Measurements from ENCODE around the gene LONRF2. TPM values are rescaled to one million over a fixed set of nuclear protein-coding genes. Genes with fewer than 3 reads are reported as not detected.
"Not testable (repeated sequence)": the region's sequence is repeated elsewhere in the genome, so short reads cannot be mapped to it uniquely, and the experiment has no call there.

The LONRF2 gene
- total RNA-seq, 1 experiment from 2014 or later, result 1.6 TPM

DNA sequence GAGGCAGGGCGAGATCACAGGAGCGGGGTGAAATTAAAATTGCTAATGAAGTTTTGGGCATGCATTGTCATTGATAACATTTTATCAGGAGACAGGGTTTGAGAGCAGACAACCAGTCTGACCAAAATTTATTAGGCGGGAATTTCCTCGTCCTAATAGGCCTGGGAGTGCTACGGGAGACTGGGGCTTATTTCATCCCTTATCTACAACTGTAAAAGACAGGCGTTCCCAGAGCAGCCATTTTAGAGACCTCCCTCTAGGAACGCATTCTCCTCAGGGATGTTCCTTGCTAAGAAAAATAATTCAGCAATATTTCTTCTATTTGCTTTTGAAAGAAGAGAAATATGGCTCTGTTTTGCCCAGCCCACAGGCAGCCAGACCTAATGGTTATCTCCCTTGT, 40.0 kb upstream of the LONRF2 start:
- H3K27ac ChIP-seq (ENCODE audit: low read depth, low read length); H3K9me3 ChIP-seq (ENCODE audit: control insufficient read depth in 1 of 2, insufficient read depth in 1 of 2, low read depth in 1 of 2, low read length in 2 of 2); ATAC-seq; H3K79me2 ChIP-seq (ENCODE audit: insufficient read depth, low read length); H3K9ac ChIP-seq (ENCODE audit: low read length); H4K20me1 ChIP-seq (ENCODE audit: insufficient read depth); H3K36me3 ChIP-seq (ENCODE audit: control insufficient read depth in 1 of 2, insufficient read depth in 2 of 2, low read length in 2 of 2); CTCF ChIA-PET; intact Hi-C loops (cut with micrococcal nuclease); H3K9me2 ChIP-seq (ENCODE audit: insufficient read depth); BruUV-seq (replicated peaks); H3K4me3 ChIP-seq (replicated peaks in 1 of 2; ENCODE audit: low read depth in 1 of 2, low read length in 2 of 2); POLR2A ChIA-PET; H3K27me3 ChIP-seq (ENCODE audit: insufficient read depth, low read length); H2AFZ ChIP-seq (ENCODE audit: low read depth, low read length, poor library complexity, severe bottlenecking); H3K4me2 ChIP-seq (ENCODE audit: low read length); DNase-seq (ENCODE audit: low read depth, low spot score); RAD21 ChIA-PET (ENCODE audit: low non-redundant PET in 1 of 2, low total read pairs in 2 of 2, uncharacterized antibody in 2 of 2, unreplicated experiment in 2 of 2): not testable (repeated sequence)
- peak; percentile 81; the same call in 1 of the 2 replicates for TF ChIP-seq CBX3 (IDR thresholded peaks at IDR 0.05; ENCODE audit: low read depth)
- peaks cover 0 to 11% of the 10 kb centered on the region in 2 experiments; a peak in 3 of 4 replicates for H3K4me1 ChIP-seq (ENCODE audit: control insufficient read depth in 1 of 2, insufficient read depth in 2 of 2, low read length in 2 of 2)

DNA sequence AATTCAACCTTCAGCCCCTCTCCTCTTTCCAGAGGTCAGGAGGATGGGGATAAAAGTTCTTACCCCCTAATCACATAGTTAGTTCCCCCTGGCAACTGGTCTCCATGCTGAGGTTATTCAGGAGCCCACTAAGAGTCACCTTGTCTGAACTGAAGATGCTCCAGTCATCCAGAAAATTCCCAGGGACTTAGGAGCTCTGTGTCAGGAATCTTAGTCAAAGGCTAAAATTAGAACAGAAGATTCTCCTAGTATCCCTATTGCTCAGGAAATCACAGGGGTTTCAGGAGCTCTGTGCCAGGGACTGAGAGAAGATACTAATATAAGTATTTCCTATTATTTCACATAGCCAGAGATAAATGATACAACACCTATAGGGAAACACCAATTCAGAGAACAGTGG, 37.3 kb upstream of the LONRF2 start:
- Histone ChIP-seq H3K9me2 (ENCODE audit: insufficient read depth) (no peaks in the 10 kb centered on the region), H3K9me3 (ENCODE audit: control insufficient read depth in 1 of 2, insufficient read depth in 1 of 2, low read depth in 1 of 2, low read length in 2 of 2) (no peaks in the 10 kb centered on the region), H4K20me1 (ENCODE audit: insufficient read depth) (no peaks in the 10 kb centered on the region), H3K79me2 (ENCODE audit: insufficient read depth, low read length) (no peaks in the 10 kb centered on the region), H3K9ac (ENCODE audit: low read length) (no peak overlapping the region), H3K4me2 (ENCODE audit: low read length) (no peak overlapping the region), H3K4me1 (ENCODE audit: control insufficient read depth in 1 of 2, insufficient read depth in 2 of 2, low read length in 2 of 2) (no peaks in the 10 kb centered on the region), H2AFZ (ENCODE audit: low read depth, low read length, poor library complexity, severe bottlenecking) (no peak overlapping the region), H3K4me3 (replicated peaks in 1 of 2; ENCODE audit: low read depth in 1 of 2, low read length in 2 of 2) (no peak overlapping the region), H3K27me3 (ENCODE audit: insufficient read depth, low read length) (no peaks in the 10 kb centered on the region), H3K36me3 (ENCODE audit: control insufficient read depth in 1 of 2, insufficient read depth in 2 of 2, low read length in 2 of 2) (no peaks in the 10 kb centered on the region), H3K27ac (ENCODE audit: low read depth, low read length) (no peak overlapping the region)
- ChIA-PET RAD21 (ENCODE audit: low non-redundant PET in 1 of 2, low total read pairs in 2 of 2, uncharacterized antibody in 2 of 2, unreplicated experiment in 2 of 2) (no interaction called here), POLR2A (no interaction called here), CTCF (no interaction called here)
- intact Hi-C loops (cut with micrococcal nuclease), result no loop called here
- ATAC-seq, result no peak
- no TSS peak for BruUV-seq (replicated peaks)
- DNase-seq (ENCODE audit: low read depth, low spot score), result no peak
- TF ChIP-seq SRF (IDR thresholded peaks at IDR 0.05; ENCODE audit: low read depth) (no peak), ZNF274 (IDR thresholded peaks at IDR 0.05; ENCODE audit: low read depth, low read length) (no peak), RAD21 (IDR thresholded peaks at IDR 0.05; ENCODE audit: low read depth) (no peak), CEBPB (IDR thresholded peaks at IDR 0.05; ENCODE audit: low read depth) (no peak), YY1 (IDR thresholded peaks at IDR 0.05; ENCODE audit: extremely low read depth, insufficient replicate concordance, low read depth, low read length) (no peak), ZFX (IDR thresholded peaks at IDR 0.05) (no peak), ATF3 (IDR thresholded peaks at IDR 0.05) (no peak), POLR2A (IDR thresholded peaks at IDR 0.05; ENCODE audit: borderline replicate concordance, extremely low read depth, insufficient read depth, insufficient read length) (no peak), ELF1 (IDR thresholded peaks at IDR 0.05; ENCODE audit: borderline replicate concordance, low read depth) (no peak), ZBTB33 (IDR thresholded peaks at IDR 0.05; ENCODE audit: extremely low read depth, insufficient replicate concordance, low read length) (no peak), SIN3A (IDR thresholded peaks at IDR 0.05; ENCODE audit: low read depth) (no peak), EZH2phosphoT487 (IDR thresholded peaks at IDR 0.05; ENCODE audit: borderline replicate concordance) (no peak), JUND (IDR thresholded peaks at IDR 0.05) (no peak), REST (IDR thresholded peaks at IDR 0.05; ENCODE audit: low read depth) (no peak), POLR2AphosphoS5 (IDR thresholded peaks at IDR 0.05; ENCODE audit: low read depth, low read length) (no peak), MAX (IDR thresholded peaks at IDR 0.05) (no peak), CBX3 (IDR thresholded peaks at IDR 0.05; ENCODE audit: low read depth) (no peak), SP1 (IDR thresholded peaks at IDR 0.05; ENCODE audit: low read depth) (no peak)

Data from HCT116 (cell line).